RWPE1 (cell line): ENCODE data around the gene NUFIP1.
"Not testable (repeated sequence)": the region's sequence is repeated elsewhere in the genome, so short reads cannot be mapped to it uniquely, and the experiment has no call there.

ENCODE experiments used
- CTCF ChIA-PET: fragments of 350-600 bp; sonication (Branson Sonifier 250); formaldehyde crosslinking; extraction: SDS; loops from one replicate; lab custom pipeline; 2021; lab: Yijun Ruan, JAX
- POLR2A ChIA-PET: fragments of 400-600 bp; formaldehyde crosslinking; extraction: SDS; loops from one replicate; lab custom pipeline; 2020; ENCODE audit warnings: antibody characterized with exemption; ENCODE audit not compliant: low non-redundant PET; lab: Yijun Ruan, JAX
- DNase-seq: peaks from one replicate; pipeline ENCODE4 v3.0.0; 2012; ENCODE audit warnings: low spot score
- H3K27ac ChIP-seq: fragments of 450-650 bp; 2 replicates; pipeline ENCODE4 v1.5.1; 2017
- CTCF ChIP-seq: fragments of 450-650 bp; conservative IDR thresholded peaks from 2 replicates; pipeline ENCODE4 v1.5.1; 2017; ENCODE audit warnings: low read depth, mild to moderate bottlenecking

NUFIP1 gene

DNA sequence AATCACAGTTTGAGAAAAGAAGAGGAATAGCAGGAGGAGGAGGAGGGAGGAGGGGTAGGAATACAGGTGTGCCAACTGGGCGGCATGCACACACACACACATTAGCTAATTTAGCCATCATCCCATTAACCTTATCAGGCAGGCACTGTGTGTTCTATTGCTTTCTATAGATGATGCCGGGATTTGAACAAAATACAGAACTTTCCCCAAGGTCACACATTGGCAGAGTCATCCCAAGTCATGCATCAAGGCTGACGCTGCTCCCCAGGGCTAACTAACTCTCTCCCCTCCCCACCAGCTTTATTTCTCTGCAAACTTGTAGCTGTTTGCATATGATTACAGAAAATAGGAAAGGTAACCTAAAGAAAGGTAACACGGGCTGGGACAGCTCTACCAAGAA, 83.0 kb downstream of the NUFIP1 start:
- CTCF ChIA-PET, result interaction anchor here (0.8 kb wide), 1 partner anchor 417 kb away, joined by 3 read pairs; no protein-coding TSS in a partner anchor
- TF ChIP-seq CTCF, result no peak
- POLR2A ChIA-PET, result no interaction called here
- no peak overlapping the region for H3K27ac ChIP-seq
- DNase-seq, result no peak

DNA sequence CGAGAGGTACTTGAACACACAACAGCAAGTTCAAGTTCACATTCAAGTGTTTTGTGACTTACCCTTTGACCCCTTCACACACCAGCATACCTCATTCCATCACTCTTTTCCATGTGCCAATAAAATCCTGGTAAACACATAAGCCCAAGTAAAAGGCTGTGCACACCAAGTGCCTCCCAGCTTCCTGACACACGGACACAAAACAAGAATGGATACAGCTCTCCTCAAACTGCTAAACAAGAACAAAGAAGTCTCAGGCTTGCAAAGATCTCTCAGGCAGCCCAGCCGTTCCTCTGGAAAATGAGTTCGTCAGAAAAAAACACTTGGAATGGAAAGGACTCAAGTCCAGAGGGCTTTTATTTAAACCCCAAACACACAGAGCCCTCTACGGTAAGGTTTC, 83.7 kb downstream of the NUFIP1 start:
- DNase-seq, result no peak
- no peak for TF ChIP-seq CTCF
- H3K27ac ChIP-seq, result no peak overlapping the region
- ChIA-PET POLR2A (no interaction called here), CTCF (no interaction called here)

GRCh38 chr13:44904967-44905366, 84.3 kb downstream of the NUFIP1 start:
- no peak for TF ChIP-seq CTCF
- H3K27ac ChIP-seq, result no peak overlapping the region
- ChIA-PET CTCF (no interaction called here), POLR2A (no interaction called here)
- peak; percentile 57 for DNase-seq

DNA sequence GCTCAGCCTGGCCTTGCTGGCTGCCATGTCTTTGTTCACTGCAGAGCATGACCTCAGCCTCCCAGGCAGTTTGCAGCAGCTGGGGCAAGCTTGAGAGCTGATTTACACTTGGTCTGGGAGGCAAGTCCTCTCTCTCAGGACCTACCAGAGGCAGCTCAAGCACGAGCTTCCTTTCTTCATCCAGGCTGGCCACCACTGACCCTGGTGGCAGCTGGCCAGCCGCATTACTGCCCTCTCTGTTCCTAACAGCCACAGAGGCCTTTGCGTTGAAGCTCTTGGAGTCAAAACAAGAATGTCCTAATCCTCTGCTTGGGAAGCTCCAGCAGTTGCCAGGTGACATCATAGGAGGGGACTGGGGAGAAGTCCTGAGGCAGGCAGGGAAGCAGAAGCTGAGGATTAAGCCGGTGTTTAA, 85.7 kb downstream of the NUFIP1 start:
- no peak overlapping the region for H3K27ac ChIP-seq
- no peak for DNase-seq
- POLR2A ChIA-PET, result no interaction called here
- TF ChIP-seq CTCF, result no peak
- CTCF ChIA-PET, result interaction anchor here (0.5 kb wide), 1 partner anchor 1865 kb away, joined by 4 read pairs; no protein-coding TSS in a partner anchor

DNA sequence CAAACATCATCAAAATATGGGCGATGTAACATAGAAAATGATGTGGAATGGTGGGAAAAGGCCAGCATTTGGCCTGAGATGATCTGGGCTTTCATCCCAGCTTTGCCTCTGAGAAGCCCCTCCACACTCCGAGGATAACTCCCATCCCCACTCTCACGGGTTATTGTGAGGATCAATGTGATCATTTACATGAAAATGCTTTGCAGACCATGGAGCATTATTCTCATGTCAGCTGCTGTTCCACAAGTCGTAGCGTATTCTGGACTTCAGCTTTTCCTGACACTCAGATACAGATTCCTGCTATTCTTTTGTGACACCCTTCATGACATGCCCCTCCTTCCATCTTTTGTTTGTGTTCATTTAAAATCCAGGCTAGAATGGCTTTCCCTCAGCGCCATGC, 86.5 kb downstream of the NUFIP1 start:
- H3K27ac ChIP-seq, result no peak overlapping the region
- TF ChIP-seq CTCF, result no peak
- CTCF ChIA-PET, result no interaction called here
- DNase-seq, result no peak
- POLR2A ChIA-PET, result no interaction called here

GRCh38 chr13:44899967-44900366, 89.3 kb downstream of the NUFIP1 start:
- CTCF ChIA-PET, result no interaction called here
- DNase-seq, result no peak
- no peak overlapping the region for H3K27ac ChIP-seq

DNA sequence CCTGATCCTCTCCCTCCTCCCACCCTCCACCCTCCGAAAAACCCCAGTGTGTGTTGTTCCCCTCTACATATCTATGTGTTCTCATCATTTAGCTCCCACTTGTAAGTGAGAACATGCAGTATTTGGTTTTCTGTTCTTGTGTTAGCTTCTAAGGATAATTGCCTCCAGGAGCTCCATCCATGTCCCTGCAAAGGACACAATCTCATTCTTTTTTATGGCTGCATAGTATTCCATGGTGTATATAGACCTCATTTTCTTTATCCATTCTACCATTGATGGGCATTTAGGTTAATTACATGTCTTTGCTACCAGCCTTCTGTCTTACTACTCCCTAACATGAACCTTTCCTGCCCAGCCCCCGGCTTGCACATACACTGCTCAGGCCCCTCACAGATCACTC, 91.0 kb downstream of the NUFIP1 start:
- H3K27ac ChIP-seq, POLR2A ChIA-PET, DNase-seq: not testable (repeated sequence)
- CTCF ChIA-PET, result interaction anchor here (0.7 kb wide), 1 partner anchor 127 kb away, joined by 3 read pairs; no protein-coding TSS in a partner anchor

More at GRCh38 chr13:44899967-44900366, 89.3 kb downstream of the NUFIP1 start:
- TF ChIP-seq CTCF, result no peak
- POLR2A ChIA-PET, result no interaction called here
